ENCODE results near the gene CNPY3.

Gene CNPY3

GRCh38 chr6:42974919-42975505, 45.7 kb downstream of the CNPY3 start:
- 100% methylated on average over 5 of the region's 5 CpGs for WGBS
- Histone ChIP-seq H2AK5ac (ENCODE audit: low read length, severe bottlenecking) (no peak overlapping the region), H2BK5ac (ENCODE audit: low read depth, low read length, poor library complexity, severe bottlenecking) (no peak overlapping the region), H3K79me1 (replicated peaks; ENCODE audit: low read length, poor library complexity, severe bottlenecking) (peaks cover 13% of the 10 kb centered on the region), H2BK120ac (ENCODE audit: low read depth, low read length) (no peak overlapping the region), H3K27me3 (ENCODE audit: control insufficient read depth in 1 of 2, insufficient read depth in 1 of 2, low read length in 2 of 2) (no peaks in the 10 kb centered on the region), H3K9ac (ENCODE audit: low read length) (no peak overlapping the region), H3K14ac (ENCODE audit: low read length in 2 of 2) (no peak overlapping the region), H3K4me3 (ENCODE audit: insufficient read depth in 1 of 2, low read depth in 1 of 2, low read length in 2 of 2) (no peak overlapping the region), H3K27ac (ENCODE audit: low read length, poor library complexity, severe bottlenecking) (no peak overlapping the region), H3K18ac (ENCODE audit: low read depth in 1 of 2, low read length in 2 of 2) (no peak overlapping the region), H3K4me2 (ENCODE audit: low read length, poor library complexity, severe bottlenecking) (no peak overlapping the region), H3K36me3 (ENCODE audit: control insufficient read depth in 1 of 2, insufficient read depth in 2 of 2, low read depth in 1 of 2, low read length in 2 of 2) (peaks cover 8 to 9% of the 10 kb centered on the region in 2 experiments), H3K23ac (ENCODE audit: low read length in 2 of 2) (no peak overlapping the region), H2BK12ac (ENCODE audit: low read length in 2 of 2) (no peak overlapping the region), H3K9me3 (ENCODE audit: control insufficient read depth, low read length) (no peaks in the 10 kb centered on the region), H2AFZ (ENCODE audit: low read depth, low read length) (no peak overlapping the region), H3K4me1 (ENCODE audit: control insufficient read depth, insufficient read depth, low read depth, low read length) (peaks cover 15% of the 10 kb centered on the region), H4K91ac (ENCODE audit: low read length) (no peak overlapping the region), H3K4ac (ENCODE audit: low read depth in 1 of 2, low read length in 2 of 2) (no peak overlapping the region), H4K8ac (ENCODE audit: low read length) (no peak overlapping the region), H2BK15ac (ENCODE audit: low read depth, poor library complexity, severe bottlenecking) (no peak overlapping the region)
- DNase-seq = no peak

GRCh38 chr6:42978487-42978838, 49.2 kb downstream of the CNPY3 start:
- H4K91ac ChIP-seq (ENCODE audit: low read length) = peak overlapping the region; percentile 9
- peaks cover 10% of the 10 kb centered on the region for H3K4me1 ChIP-seq (ENCODE audit: control insufficient read depth, insufficient read depth, low read depth, low read length)
- H3K36me3 ChIP-seq (ENCODE audit: control insufficient read depth in 1 of 2, insufficient read depth in 2 of 2, low read depth in 1 of 2, low read length in 2 of 2) = peaks cover 7 to 9% of the 10 kb centered on the region in 2 experiments
- peak overlapping the region; percentile 94 for H2BK120ac ChIP-seq (ENCODE audit: low read depth, low read length)
- peak overlapping the region; percentile 89 to 95 for H3K4ac ChIP-seq (ENCODE audit: low read depth in 1 of 2, low read length in 2 of 2)
- H3K4me2 ChIP-seq (ENCODE audit: low read length, poor library complexity, severe bottlenecking) = peak overlapping the region; percentile 99
- H3K27ac ChIP-seq (ENCODE audit: low read length, poor library complexity, severe bottlenecking) = peak overlapping the region; percentile 3
- H3K79me1 ChIP-seq (replicated peaks; ENCODE audit: low read length, poor library complexity, severe bottlenecking) = peaks cover 12% of the 10 kb centered on the region
- peak overlapping the region in 1 of 2 experiments; percentile 96 for H3K14ac ChIP-seq (ENCODE audit: low read length in 2 of 2)
- H4K8ac ChIP-seq (ENCODE audit: low read length) = peak overlapping the region; percentile 78
- under 1% methylated on average over 25 of the region's 28 CpGs for WGBS
- peak overlapping the region; percentile 37 for H2BK15ac ChIP-seq (ENCODE audit: low read depth, poor library complexity, severe bottlenecking)
- H3K23ac ChIP-seq (ENCODE audit: low read length in 2 of 2) = no peak overlapping the region
- H2AK5ac ChIP-seq (ENCODE audit: low read length, severe bottlenecking) = no peak overlapping the region
- H3K27me3 ChIP-seq (ENCODE audit: control insufficient read depth in 1 of 2, insufficient read depth in 1 of 2, low read length in 2 of 2) = no peaks in the 10 kb centered on the region
- H2AFZ ChIP-seq (ENCODE audit: low read depth, low read length) = peak overlapping the region; percentile 36
- H3K18ac ChIP-seq (ENCODE audit: low read depth in 1 of 2, low read length in 2 of 2) = peak overlapping the region; percentile 70 to 83
- peak overlapping the region; percentile 74 for H2BK5ac ChIP-seq (ENCODE audit: low read depth, low read length, poor library complexity, severe bottlenecking)
- H3K4me3 ChIP-seq (ENCODE audit: insufficient read depth in 1 of 2, low read depth in 1 of 2, low read length in 2 of 2) = peak overlapping the region; percentile 81 to 85
- peak; percentile 61 for DNase-seq
- H3K9ac ChIP-seq (ENCODE audit: low read length) = peak overlapping the region; percentile 93
- no peaks in the 10 kb centered on the region for H3K9me3 ChIP-seq (ENCODE audit: control insufficient read depth, low read length)
- H2BK12ac ChIP-seq (ENCODE audit: low read length in 2 of 2) = peak overlapping the region in 1 of 2 experiments; percentile 3

GRCh38 chr6:42978839-42979522, 49.7 kb downstream of the CNPY3 start, which contains the start of gene PEX6:
PEX6 (minus strand) TSS chr6:42979181; CDS start chr6:42979150, 31 bp downstream.
- Histone ChIP-seq H2BK5ac (ENCODE audit: low read depth, low read length, poor library complexity, severe bottlenecking) (peak within 1 kb of the TSS; percentile 74), H3K4ac (ENCODE audit: low read depth in 1 of 2, low read length in 2 of 2) (peak within 1 kb of the TSS; percentile 89 to 95), H4K8ac (ENCODE audit: low read length) (peak within 1 kb of the TSS; percentile 92), H3K27me3 (ENCODE audit: control insufficient read depth in 1 of 2, insufficient read depth in 1 of 2, low read length in 2 of 2) (no peaks in the 10 kb centered on the region), H3K27ac (ENCODE audit: low read length, poor library complexity, severe bottlenecking) (peak within 1 kb of the TSS; percentile 67), H3K36me3 (ENCODE audit: control insufficient read depth in 1 of 2, insufficient read depth in 2 of 2, low read depth in 1 of 2, low read length in 2 of 2) (peaks cover 1 to 6% of the 10 kb centered on the region in 2 experiments), H3K18ac (ENCODE audit: low read depth in 1 of 2, low read length in 2 of 2) (peak within 1 kb of the TSS; percentile 70 to 83), H2AK5ac (ENCODE audit: low read length, severe bottlenecking) (no peak within 1 kb of the TSS), H3K4me2 (ENCODE audit: low read length, poor library complexity, severe bottlenecking) (peak within 1 kb of the TSS; percentile 99), H2AFZ (ENCODE audit: low read depth, low read length) (peak within 1 kb of the TSS; percentile 68), H2BK12ac (ENCODE audit: low read length in 2 of 2) (peak within 1 kb of the TSS; percentile 3 to 45), H3K14ac (ENCODE audit: low read length in 2 of 2) (peak within 1 kb of the TSS in 1 of 2 experiments; percentile 96), H3K4me1 (ENCODE audit: control insufficient read depth, insufficient read depth, low read depth, low read length) (peaks cover 11% of the 10 kb centered on the region), H3K23ac (ENCODE audit: low read length in 2 of 2) (peak within 1 kb of the TSS in 1 of 2 experiments; percentile 60), H3K9me3 (ENCODE audit: control insufficient read depth, low read length) (no peaks in the 10 kb centered on the region), H4K91ac (ENCODE audit: low read length) (peak within 1 kb of the TSS; percentile 78), H2BK120ac (ENCODE audit: low read depth, low read length) (peak within 1 kb of the TSS; percentile 94), H3K4me3 (ENCODE audit: insufficient read depth in 1 of 2, low read depth in 1 of 2, low read length in 2 of 2) (peak within 1 kb of the TSS; percentile 81 to 85), H3K79me1 (replicated peaks; ENCODE audit: low read length, poor library complexity, severe bottlenecking) (peaks cover 10% of the 10 kb centered on the region), H3K9ac (ENCODE audit: low read length) (peak within 1 kb of the TSS; percentile 93), H2BK15ac (ENCODE audit: low read depth, poor library complexity, severe bottlenecking) (peak within 1 kb of the TSS; percentile 37)
- peak; percentile 91 for DNase-seq
- under 1% methylated on average over 57 of the region's 59 CpGs for WGBS

- peak overlapping the region; percentile 38 for H2BK120ac ChIP-seq (ENCODE audit: low read depth, low read length)
- no peak overlapping the region for H2AK5ac ChIP-seq (ENCODE audit: low read length, severe bottlenecking)
- no peak overlapping the region for H4K91ac ChIP-seq (ENCODE audit: low read length)
- H3K18ac ChIP-seq (ENCODE audit: low read depth in 1 of 2, low read length in 2 of 2) = peak overlapping the region; percentile 49 to 55
- H3K9ac ChIP-seq (ENCODE audit: low read length) = peak overlapping the region; percentile 93
- peak overlapping the region; percentile 81 to 85 for H3K4me3 ChIP-seq (ENCODE audit: insufficient read depth in 1 of 2, low read depth in 1 of 2, low read length in 2 of 2)
- no peaks in the 10 kb centered on the region for H3K9me3 ChIP-seq (ENCODE audit: control insufficient read depth, low read length)
- H3K4me1 ChIP-seq (ENCODE audit: control insufficient read depth, insufficient read depth, low read depth, low read length) = peaks cover 11% of the 10 kb centered on the region
- H3K27ac ChIP-seq (ENCODE audit: low read length, poor library complexity, severe bottlenecking) = peak overlapping the region; percentile 67
- H3K14ac ChIP-seq (ENCODE audit: low read length in 2 of 2) = no peak overlapping the region
- H3K23ac ChIP-seq (ENCODE audit: low read length in 2 of 2) = no peak overlapping the region
- peak overlapping the region; percentile 99 for H3K4me2 ChIP-seq (ENCODE audit: low read length, poor library complexity, severe bottlenecking)
- peak overlapping the region; percentile 92 for H4K8ac ChIP-seq (ENCODE audit: low read length)
- H3K27me3 ChIP-seq (ENCODE audit: control insufficient read depth in 1 of 2, insufficient read depth in 1 of 2, low read length in 2 of 2) = no peaks in the 10 kb centered on the region
- H2BK12ac ChIP-seq (ENCODE audit: low read length in 2 of 2) = peak overlapping the region in 1 of 2 experiments; percentile 45
- peak overlapping the region; percentile 21 for H2BK15ac ChIP-seq (ENCODE audit: low read depth, poor library complexity, severe bottlenecking)
- WGBS = 64% methylated on average over 9 of the region's 9 CpGs
- peak; percentile 67 for DNase-seq
- peak overlapping the region; percentile 81 to 82 for H3K4ac ChIP-seq (ENCODE audit: low read depth in 1 of 2, low read length in 2 of 2)
- peaks cover 0 to 6% of the 10 kb centered on the region in 2 experiments for H3K36me3 ChIP-seq (ENCODE audit: control insufficient read depth in 1 of 2, insufficient read depth in 2 of 2, low read depth in 1 of 2, low read length in 2 of 2)
- no peak overlapping the region for H2BK5ac ChIP-seq (ENCODE audit: low read depth, low read length, poor library complexity, severe bottlenecking)
- H3K79me1 ChIP-seq (replicated peaks; ENCODE audit: low read length, poor library complexity, severe bottlenecking) = peaks cover 8% of the 10 kb centered on the region
- no peak overlapping the region for H2AFZ ChIP-seq (ENCODE audit: low read depth, low read length)
Measured at GRCh38 chr6:42979523-42980177, 50.4 kb downstream of the CNPY3 start.
